Measurements from ENCODE around the gene ITM2C. TPM values are rescaled to one million over a fixed set of nuclear protein-coding genes. Genes with fewer than 3 reads are reported as not detected.

The ITM2C gene
- total RNA-seq, 4 donors from 2014 or later = 33.8 to 301 (median 67.6) TPM

- TF ChIP-seq CTCF (IDR thresholded peaks at IDR 0.05) = no peak
- no peak overlapping the region for H3K4me3 ChIP-seq
- H3K27ac ChIP-seq = no peak overlapping the region
- peak in 1 of 2 donors; percentile 2 for DNase-seq
- no peaks in the 10 kb centered on the region for H3K36me3 ChIP-seq
- H3K9me3 ChIP-seq = no peaks in the 10 kb centered on the region
- H3K4me1 ChIP-seq = no peaks in the 10 kb centered on the region
- no peaks in the 10 kb centered on the region for H3K27me3 ChIP-seq
- intact Hi-C loops (cut with DNase I; ENCODE audit: low total_unique reads) = no loop called here
These were observed 43.4 kb downstream of the ITM2C start for GRCh38 chr2:230908092-230908594.

GRCh38 chr2:230908595-230909191 lies 44.0 kb downstream of the ITM2C start:
- TF ChIP-seq POLR2A (IDR thresholded peaks at IDR 0.05) (no peak), CTCF (IDR thresholded peaks at IDR 0.05) (no peak)
- intact Hi-C loops (cut with DNase I; ENCODE audit: low total_unique reads) = no loop called here
- DNase-seq = peak in 1 of 2 donors; percentile 6
- Histone ChIP-seq H3K36me3 (no peaks in the 10 kb centered on the region), H3K27ac (no peak overlapping the region), H3K9me3 (no peaks in the 10 kb centered on the region), H3K4me1 (no peaks in the 10 kb centered on the region), H3K4me3 (no peak overlapping the region), H3K27me3 (no peaks in the 10 kb centered on the region)

GRCh38 chr2:230909841-230910545 lies 45.3 kb downstream of the ITM2C start:
- H3K9me3 ChIP-seq = no peaks in the 10 kb centered on the region
- intact Hi-C loops (cut with DNase I; ENCODE audit: low total_unique reads) = no loop called here
- no peak overlapping the region for H3K4me3 ChIP-seq
- H3K4me1 ChIP-seq = no peaks in the 10 kb centered on the region
- TF ChIP-seq POLR2A (IDR thresholded peaks at IDR 0.05) (no peak), CTCF (IDR thresholded peaks at IDR 0.05) (no peak)
- H3K36me3 ChIP-seq = no peaks in the 10 kb centered on the region
- no peak overlapping the region for H3K27ac ChIP-seq
- DNase-seq = peak in 1 of 2 donors; percentile 2
- H3K27me3 ChIP-seq = no peaks in the 10 kb centered on the region

- H3K4me3 ChIP-seq = no peak overlapping the region
- intact Hi-C loops (cut with DNase I; ENCODE audit: low total_unique reads) = no loop called here
- H3K9me3 ChIP-seq = no peaks in the 10 kb centered on the region
- no peak overlapping the region for H3K27ac ChIP-seq
- H3K36me3 ChIP-seq = no peaks in the 10 kb centered on the region
- no peak for DNase-seq
- H3K4me1 ChIP-seq = no peaks in the 10 kb centered on the region
- H3K27me3 ChIP-seq = no peaks in the 10 kb centered on the region
- TF ChIP-seq POLR2A (IDR thresholded peaks at IDR 0.05) (no peak), CTCF (IDR thresholded peaks at IDR 0.05) (no peak)
These were observed 45.9 kb downstream of the ITM2C start for GRCh38 chr2:230910546-230911177.

- intact Hi-C loops (cut with DNase I; ENCODE audit: low total_unique reads) = no loop called here
- H3K4me3 ChIP-seq = no peak overlapping the region
- no peak for DNase-seq
These were observed 47.3 kb downstream of the ITM2C start for GRCh38 chr2:230912046-230912445.

More at GRCh38 chr2:230912046-230912445, 47.3 kb downstream of the ITM2C start:
- H3K27me3 ChIP-seq = no peaks in the 10 kb centered on the region
- no peaks in the 10 kb centered on the region for H3K36me3 ChIP-seq
- no peak overlapping the region for H3K27ac ChIP-seq
- no peaks in the 10 kb centered on the region for H3K9me3 ChIP-seq
- TF ChIP-seq CTCF (IDR thresholded peaks at IDR 0.05) (no peak), POLR2A (IDR thresholded peaks at IDR 0.05) (no peak)
- no peaks in the 10 kb centered on the region for H3K4me1 ChIP-seq

Data from uterus (tissue), 4 donors.